Measurements from ENCODE around the gene HESX1. TPM values are rescaled to one million over a fixed set of nuclear protein-coding genes. Genes with fewer than 3 reads are reported as not detected.

The HESX1 gene
- total and polyA plus RNA-seq, 2 of the 13 experiments (the other 11 are each of a cell fraction or from before 2014, with no cell fraction given): 0.57 to 0.75 TPM

DNA sequence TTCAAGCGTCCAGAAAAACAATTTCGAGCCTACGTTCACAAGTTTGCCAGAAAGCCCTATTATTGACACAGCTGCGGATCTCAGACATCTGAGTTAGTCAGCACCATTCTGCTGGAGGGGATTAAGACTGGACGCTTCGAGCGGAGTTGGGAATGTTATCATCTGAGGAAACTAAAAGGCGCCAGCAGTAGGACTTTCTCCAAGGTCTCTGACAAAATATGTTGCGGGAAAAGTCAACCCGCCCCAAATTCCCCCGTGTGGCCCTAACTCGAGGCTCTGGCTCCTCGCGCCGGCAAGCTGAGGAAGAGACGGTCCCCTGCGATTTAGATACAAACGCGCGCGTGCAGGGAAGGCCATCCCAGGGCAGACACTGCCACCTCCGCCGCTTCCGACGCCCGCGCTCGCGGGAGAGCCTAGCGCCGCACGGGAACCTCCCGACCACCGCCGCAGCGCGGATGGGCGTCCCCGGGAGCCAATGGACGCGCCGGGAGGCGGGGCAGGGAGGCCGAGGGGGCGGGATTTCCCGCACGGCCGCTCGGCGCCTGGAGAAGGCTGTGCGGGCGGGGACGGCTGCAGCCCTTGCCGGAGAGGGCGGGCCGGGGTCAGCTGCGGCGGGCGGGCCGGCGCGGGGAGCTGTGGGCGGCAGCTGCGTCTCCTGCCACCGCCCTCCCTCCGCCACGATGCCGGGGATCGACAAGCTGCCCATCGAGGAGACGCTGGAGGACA is 27.6 kb upstream of the HESX1 start, which contains the start of gene APPL1 (continued):
- TF ChIP-seq FOXA1 (IDR thresholded peaks at IDR 0.05): no peak
- TF ChIP-seq FOXA1 (CRISPR knock-in tag; IDR thresholded peaks at IDR 0.05): no peak; the same call in 1 of the 2 replicates
- TF ChIP-seq, protein P1, sequence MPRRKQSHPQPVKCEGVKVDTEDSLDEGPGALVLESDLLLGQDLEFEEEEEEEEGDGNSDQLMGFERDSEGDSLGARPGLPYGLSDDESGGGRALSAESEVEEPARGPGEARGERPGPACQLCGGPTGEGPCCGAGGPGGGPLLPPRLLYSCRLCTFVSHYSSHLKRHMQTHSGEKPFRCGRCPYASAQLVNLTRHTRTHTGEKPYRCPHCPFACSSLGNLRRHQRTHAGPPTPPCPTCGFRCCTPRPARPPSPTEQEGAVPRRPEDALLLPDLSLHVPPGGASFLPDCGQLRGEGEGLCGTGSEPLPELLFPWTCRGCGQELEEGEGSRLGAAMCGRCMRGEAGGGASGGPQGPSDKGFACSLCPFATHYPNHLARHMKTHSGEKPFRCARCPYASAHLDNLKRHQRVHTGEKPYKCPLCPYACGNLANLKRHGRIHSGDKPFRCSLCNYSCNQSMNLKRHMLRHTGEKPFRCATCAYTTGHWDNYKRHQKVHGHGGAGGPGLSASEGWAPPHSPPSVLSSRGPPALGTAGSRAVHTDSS (CRISPR knock-in tag; conservative IDR thresholded peaks at IDR 0.05): no peak
- 0 out of 2 replicates have a peak, but pooled peaks have one; percentile 58 for TF ChIP-seq ZNF678 (CRISPR knock-in tag; IDR thresholded peaks at IDR 0.05)
- peak; percentile 83; the same call in 1 of the 2 replicates for TF ChIP-seq ETS1 (CRISPR knock-in tag; IDR thresholded peaks at IDR 0.05)
- peak; percentile 95 for TF ChIP-seq ZNF230 (CRISPR knock-in tag; IDR thresholded peaks at IDR 0.05)
- no peak; the same call in 1 of the 2 replicates for TF ChIP-seq FOXC1 (CRISPR knock-in tag; IDR thresholded peaks at IDR 0.05; ENCODE audit: borderline replicate concordance)
- TF ChIP-seq, protein P2, sequence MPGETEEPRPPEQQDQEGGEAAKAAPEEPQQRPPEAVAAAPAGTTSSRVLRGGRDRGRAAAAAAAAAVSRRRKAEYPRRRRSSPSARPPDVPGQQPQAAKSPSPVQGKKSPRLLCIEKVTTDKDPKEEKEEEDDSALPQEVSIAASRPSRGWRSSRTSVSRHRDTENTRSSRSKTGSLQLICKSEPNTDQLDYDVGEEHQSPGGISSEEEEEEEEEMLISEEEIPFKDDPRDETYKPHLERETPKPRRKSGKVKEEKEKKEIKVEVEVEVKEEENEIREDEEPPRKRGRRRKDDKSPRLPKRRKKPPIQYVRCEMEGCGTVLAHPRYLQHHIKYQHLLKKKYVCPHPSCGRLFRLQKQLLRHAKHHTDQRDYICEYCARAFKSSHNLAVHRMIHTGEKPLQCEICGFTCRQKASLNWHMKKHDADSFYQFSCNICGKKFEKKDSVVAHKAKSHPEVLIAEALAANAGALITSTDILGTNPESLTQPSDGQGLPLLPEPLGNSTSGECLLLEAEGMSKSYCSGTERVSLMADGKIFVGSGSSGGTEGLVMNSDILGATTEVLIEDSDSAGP (CRISPR knock-in tag; IDR thresholded peaks at IDR 0.05; ENCODE audit: borderline replicate concordance): peak; percentile 67; the same call in 1 of the 2 replicates
- TF ChIP-seq HOXD1 (CRISPR knock-in tag; IDR thresholded peaks at IDR 0.05): no peak
- TF ChIP-seq ZBTB25 (CRISPR knock-in tag; IDR thresholded peaks at IDR 0.05): peak; percentile 48; the same call in 1 of the 2 replicates
- TF ChIP-seq, protein P3, sequence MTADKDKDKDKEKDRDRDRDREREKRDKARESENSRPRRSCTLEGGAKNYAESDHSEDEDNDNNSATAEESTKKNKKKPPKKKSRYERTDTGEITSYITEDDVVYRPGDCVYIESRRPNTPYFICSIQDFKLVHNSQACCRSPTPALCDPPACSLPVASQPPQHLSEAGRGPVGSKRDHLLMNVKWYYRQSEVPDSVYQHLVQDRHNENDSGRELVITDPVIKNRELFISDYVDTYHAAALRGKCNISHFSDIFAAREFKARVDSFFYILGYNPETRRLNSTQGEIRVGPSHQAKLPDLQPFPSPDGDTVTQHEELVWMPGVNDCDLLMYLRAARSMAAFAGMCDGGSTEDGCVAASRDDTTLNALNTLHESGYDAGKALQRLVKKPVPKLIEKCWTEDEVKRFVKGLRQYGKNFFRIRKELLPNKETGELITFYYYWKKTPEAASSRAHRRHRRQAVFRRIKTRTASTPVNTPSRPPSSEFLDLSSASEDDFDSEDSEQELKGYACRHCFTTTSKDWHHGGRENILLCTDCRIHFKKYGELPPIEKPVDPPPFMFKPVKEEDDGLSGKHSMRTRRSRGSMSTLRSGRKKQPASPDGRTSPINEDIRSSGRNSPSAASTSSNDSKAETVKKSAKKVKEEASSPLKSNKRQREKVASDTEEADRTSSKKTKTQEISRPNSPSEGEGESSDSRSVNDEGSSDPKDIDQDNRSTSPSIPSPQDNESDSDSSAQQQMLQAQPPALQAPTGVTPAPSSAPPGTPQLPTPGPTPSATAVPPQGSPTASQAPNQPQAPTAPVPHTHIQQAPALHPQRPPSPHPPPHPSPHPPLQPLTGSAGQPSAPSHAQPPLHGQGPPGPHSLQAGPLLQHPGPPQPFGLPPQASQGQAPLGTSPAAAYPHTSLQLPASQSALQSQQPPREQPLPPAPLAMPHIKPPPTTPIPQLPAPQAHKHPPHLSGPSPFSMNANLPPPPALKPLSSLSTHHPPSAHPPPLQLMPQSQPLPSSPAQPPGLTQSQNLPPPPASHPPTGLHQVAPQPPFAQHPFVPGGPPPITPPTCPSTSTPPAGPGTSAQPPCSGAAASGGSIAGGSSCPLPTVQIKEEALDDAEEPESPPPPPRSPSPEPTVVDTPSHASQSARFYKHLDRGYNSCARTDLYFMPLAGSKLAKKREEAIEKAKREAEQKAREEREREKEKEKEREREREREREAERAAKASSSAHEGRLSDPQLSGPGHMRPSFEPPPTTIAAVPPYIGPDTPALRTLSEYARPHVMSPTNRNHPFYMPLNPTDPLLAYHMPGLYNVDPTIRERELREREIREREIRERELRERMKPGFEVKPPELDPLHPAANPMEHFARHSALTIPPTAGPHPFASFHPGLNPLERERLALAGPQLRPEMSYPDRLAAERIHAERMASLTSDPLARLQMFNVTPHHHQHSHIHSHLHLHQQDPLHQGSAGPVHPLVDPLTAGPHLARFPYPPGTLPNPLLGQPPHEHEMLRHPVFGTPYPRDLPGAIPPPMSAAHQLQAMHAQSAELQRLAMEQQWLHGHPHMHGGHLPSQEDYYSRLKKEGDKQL (CRISPR knock-in tag; IDR thresholded peaks at IDR 0.05; ENCODE audit: low read depth): no peak
- TF ChIP-seq TCF12 (IDR thresholded peaks at IDR 0.05): no peak
- TF ChIP-seq TCF12 (CRISPR knock-in tag; IDR thresholded peaks at IDR 0.05): no peak
- TF ChIP-seq ZNF235 (CRISPR knock-in tag; IDR thresholded peaks at IDR 0.05; ENCODE audit: borderline replicate concordance): no peak; the same call in 1 of the 2 replicates
